Fibroblast of lung (primary cell): Measurements from ENCODE around the gene TAF3. TPM values are rescaled to one million over a fixed set of nuclear protein-coding genes. Genes with fewer than 3 reads are reported as not detected.

Experiments used
- DNase-seq, 2 donors: peaks; one replicate each; pipeline versions ENCODE4 v3.0.0 to v3.0.0-alpha.2; 2010; ENCODE audit warnings: low read depth in 2 of 2
- H2AFZ ChIP-seq: 2 replicates; pipeline ENCODE4 v1.5.1; 2012; ENCODE audit warnings: low read length, control low read depth, inconsistent platforms
- H3K27ac ChIP-seq: 2 replicates; pipeline ENCODE4 v1.5.1; 2011; ENCODE audit warnings: low read length, control low read depth; ENCODE audit not compliant: insufficient read depth
- H3K27me3 ChIP-seq: 2 replicates; pipeline ENCODE4 v1.5.1; 2011; ENCODE audit warnings: mild to moderate bottlenecking, low read length; ENCODE audit not compliant: control insufficient read depth, insufficient read depth
- H3K36me3 ChIP-seq: 2 replicates; pipeline ENCODE4 v1.5.1; 2011; ENCODE audit warnings: low read length; ENCODE audit not compliant: control insufficient read depth, insufficient read depth
- H3K4me1 ChIP-seq: 2 replicates; pipeline ENCODE4 v1.5.1; 2011; ENCODE audit warnings: low read length; ENCODE audit not compliant: control insufficient read depth, insufficient read depth; ENCODE audit errors: extremely low read depth
- H3K4me2 ChIP-seq: 2 replicates; pipeline ENCODE4 v1.5.1; 2011; ENCODE audit warnings: low read length, control low read depth; ENCODE audit not compliant: insufficient read depth; ENCODE audit errors: extremely low read depth
- H3K4me3 ChIP-seq, 4 experiments: fragments of 200-600 bp in 1 of 4; sonication (generic) in 1 of 4; replicated peaks in 1 of 4; 2 replicates each; pipeline ENCODE4 v1.5.1; 2011 to 2016; ENCODE audit warnings: low read length in 4 of 4, low read depth in 3 of 4, mild to moderate bottlenecking in 3 of 4, control low read depth in 2 of 4, inconsistent platforms in 1 of 4, mixed read lengths in 1 of 4; ENCODE audit not compliant: insufficient read depth in 1 of 4; ENCODE audit errors: control extremely low read depth in 1 of 4
- H3K79me2 ChIP-seq: 2 replicates; pipeline ENCODE4 v1.5.1; 2012; ENCODE audit warnings: mild to moderate bottlenecking, low read length, inconsistent platforms; ENCODE audit not compliant: control insufficient read depth, insufficient read depth
- H3K9ac ChIP-seq: 2 replicates; pipeline ENCODE4 v1.5.1; 2011; ENCODE audit warnings: mild to moderate bottlenecking, low read length, control low read depth; ENCODE audit not compliant: insufficient read depth
- H3K9me3 ChIP-seq: 2 replicates; pipeline ENCODE4 v1.5.1; 2012; ENCODE audit warnings: low read depth, low read length; ENCODE audit not compliant: control insufficient read depth, insufficient read depth
- H4K20me1 ChIP-seq: 2 replicates; pipeline ENCODE4 v1.5.1; 2011; ENCODE audit warnings: low read length; ENCODE audit not compliant: control insufficient read depth, insufficient read depth; ENCODE audit errors: extremely low read depth
- CTCF ChIP-seq, 2 donors: IDR thresholded peaks in 1 of 2; conservative IDR thresholded peaks in 1 of 2; 1 replicate in 1 of 2; 2 replicates in 1 of 2; pipeline ENCODE4 v1.5.1; 2011 to 2012; ENCODE audit warnings: low read length in 2 of 2, control low read depth in 1 of 2, inconsistent platforms in 1 of 2, low read depth in 1 of 2, mild to moderate bottlenecking in 1 of 2
- EZH2 ChIP-seq: IDR thresholded peaks from 2 replicates; pipeline ENCODE4 v1.5.1; 2012; ENCODE audit warnings: low read length, control low read depth, mild to moderate bottlenecking; ENCODE audit errors: missing control alignments
- polyA plus RNA-seq, 2 donors: library from polyadenylated mRNA; depleted of rRNA in 1 of 2; stranded (reverse) in 1 of 2; unstranded in 1 of 2; fragments of >200 nt; gene quantifications; 2 replicates each; pipeline ENCODE4 v1.2.1, GENCODE V29; 2011 to 2012; ENCODE audit warnings: missing spikeins in 1 of 2
- total RNA-seq: library from RNA; depleted of rRNA; stranded (reverse); fragments of >200 nt; gene quantifications from 2 replicates; pipeline ENCODE4 v1.2.1, GENCODE V29; 2014

Gene TAF3
- total and polyA plus RNA-seq, 2 donors (not counting 1 experiment from before 2014, with no cell fraction given), result 2.1 to 4.0 TPM

GRCh38 chr10:7958442-7958841 lies 140.1 kb downstream of the TAF3 start:
- H3K27ac ChIP-seq, result no peak overlapping the region

GRCh38 chr10:7960108-7960507 lies 141.8 kb downstream of the TAF3 start:
- Histone ChIP-seq H3K4me3 (no peak overlapping the region), H4K20me1 (no peaks in the 10 kb centered on the region), H3K4me1 (no peaks in the 10 kb centered on the region), H3K9ac (no peak overlapping the region), H3K36me3 (no peaks in the 10 kb centered on the region), H3K79me2 (peaks cover 2% of the 10 kb centered on the region), H2AFZ (no peak overlapping the region), H3K4me2 (no peak overlapping the region), H3K27me3 (no peaks in the 10 kb centered on the region), H3K9me3 (no peaks in the 10 kb centered on the region), H3K27ac (no peak overlapping the region)
- no peak for DNase-seq
- no peak for TF ChIP-seq CTCF (conservative IDR thresholded peaks at IDR 0.05 in 1 of 2, IDR thresholded peaks at IDR 0.05 in 1 of 2; ENCODE audit: low read depth in 1 of 2, low read length in 2 of 2)
- no peak for TF ChIP-seq EZH2

More at GRCh38 chr10:7958442-7958841, 140.1 kb downstream of the TAF3 start:
- H3K9ac ChIP-seq, result no peak overlapping the region
- TF ChIP-seq CTCF (conservative IDR thresholded peaks at IDR 0.05 in 1 of 2, IDR thresholded peaks at IDR 0.05 in 1 of 2; ENCODE audit: low read depth in 1 of 2, low read length in 2 of 2) (no peak), EZH2 (no peak)
- H3K4me2 ChIP-seq, result no peak overlapping the region
- H3K9me3 ChIP-seq, result no peaks in the 10 kb centered on the region
- H4K20me1 ChIP-seq, result no peaks in the 10 kb centered on the region
- H3K4me3 ChIP-seq, result no peak overlapping the region
- H3K79me2 ChIP-seq, result peaks cover 2% of the 10 kb centered on the region
- H3K27me3 ChIP-seq, result no peaks in the 10 kb centered on the region
- H3K36me3 ChIP-seq, result no peaks in the 10 kb centered on the region
- no peaks in the 10 kb centered on the region for H3K4me1 ChIP-seq
- no peak for DNase-seq
- no peak overlapping the region for H2AFZ ChIP-seq

GRCh38 chr10:7962592-7962991 lies 144.3 kb downstream of the TAF3 start:
- DNase-seq, result no peak
- Histone ChIP-seq H3K79me2 (no peaks in the 10 kb centered on the region), H3K9me3 (no peaks in the 10 kb centered on the region), H3K36me3 (no peaks in the 10 kb centered on the region), H3K4me1 (no peaks in the 10 kb centered on the region), H3K4me2 (no peak overlapping the region), H3K9ac (no peak overlapping the region), H3K4me3 (no peak overlapping the region), H2AFZ (no peak overlapping the region), H4K20me1 (no peaks in the 10 kb centered on the region), H3K27me3 (no peaks in the 10 kb centered on the region), H3K27ac (no peak overlapping the region)
- TF ChIP-seq EZH2 (no peak), CTCF (conservative IDR thresholded peaks at IDR 0.05 in 1 of 2, IDR thresholded peaks at IDR 0.05 in 1 of 2; ENCODE audit: low read depth in 1 of 2, low read length in 2 of 2) (no peak)
